NT2/D1 (cell line): ENCODE measurements around the gene EMILIN2.

ENCODE experiments used
- SUZ12 ChIP-seq: IDR thresholded peaks from 2 replicates; pipeline ENCODE4 v1.6.1; 2011; ENCODE audit not compliant: insufficient read length, insufficient read depth; ENCODE audit errors: extremely low read depth
- YY1 ChIP-seq: IDR thresholded peaks from 2 replicates; pipeline ENCODE4 v1.6.1; 2011; ENCODE audit not compliant: insufficient read length, insufficient read depth
- ZNF274 ChIP-seq: IDR thresholded peaks from 2 replicates; pipeline ENCODE4 v1.6.1; 2011; ENCODE audit warnings: mild to moderate bottlenecking, low read depth, low read length

- no peak for TF ChIP-seq SUZ12
- TF ChIP-seq ZNF274: no peak
- no peak for TF ChIP-seq YY1
Observed at GRCh38 chr18:2823202-2823601, 23.6 kb upstream of the EMILIN2 start.
